CD4-positive, alpha-beta T cell treated with Interferon gamma for 1 hour (primary cell): ENCODE measurements around the gene AK8.

Experiments
- DNase-seq: peaks from one replicate; pipeline ENCODE4 v3.0.0-alpha.2; 2020

The AK8 gene

DNA sequence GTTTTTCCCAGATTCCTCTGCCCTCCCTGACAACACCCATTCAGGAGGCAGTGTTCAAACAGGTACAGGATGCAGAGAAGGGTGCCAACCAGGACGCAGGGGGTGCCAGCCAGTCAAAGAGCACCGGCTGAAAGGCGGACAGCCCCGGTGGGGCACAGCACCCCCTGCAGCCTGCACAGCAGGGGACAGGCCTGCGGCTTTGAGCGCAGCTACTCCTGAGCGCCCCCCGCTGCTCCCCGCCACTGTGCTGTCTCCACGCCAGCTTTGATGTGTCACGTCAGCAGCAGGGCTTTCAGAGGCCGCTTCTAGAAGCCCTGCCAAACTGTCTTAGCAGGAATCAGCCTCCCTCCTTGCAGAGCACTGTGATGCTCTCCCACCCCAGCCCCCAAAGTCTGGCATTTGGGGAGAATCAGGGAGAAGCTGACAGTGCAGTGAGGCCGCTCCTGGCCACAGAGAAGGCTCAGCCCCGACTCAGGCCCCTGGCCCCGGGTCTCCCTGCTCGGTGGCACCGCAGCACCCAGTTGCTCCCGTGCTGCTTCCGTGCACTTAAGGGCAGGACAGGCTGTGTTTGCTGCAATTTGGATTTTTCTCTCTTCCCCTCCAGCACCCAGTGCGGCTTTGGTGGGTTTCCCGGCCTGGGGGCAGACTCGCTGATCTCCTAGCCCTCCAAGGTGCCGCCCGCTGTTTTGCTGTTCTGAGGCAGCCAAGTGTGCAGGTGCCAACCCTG is 20.3 kb downstream of the AK8 start:
- no peak for DNase-seq

DNA sequence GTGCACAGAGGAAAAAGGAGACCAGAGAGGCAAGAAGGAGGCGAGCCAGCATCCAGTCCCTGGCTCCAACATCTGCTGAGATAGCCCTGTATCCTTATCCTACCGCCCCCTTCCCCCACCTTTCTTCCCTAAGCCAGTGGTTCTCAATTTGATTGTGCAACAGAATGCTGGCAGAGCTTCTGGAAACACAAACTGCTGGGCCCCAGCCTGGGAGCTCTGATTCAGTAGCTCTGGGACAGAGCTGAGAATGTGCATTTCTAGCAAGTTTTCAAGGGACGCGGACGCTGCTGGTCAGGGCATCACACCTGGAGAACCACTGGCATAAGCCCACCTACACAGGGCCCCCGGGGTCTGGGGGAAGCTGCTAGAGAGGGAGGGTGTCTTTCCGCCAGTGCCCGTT is 21.1 kb downstream of the AK8 start:
- DNase-seq = no peak

DNA sequence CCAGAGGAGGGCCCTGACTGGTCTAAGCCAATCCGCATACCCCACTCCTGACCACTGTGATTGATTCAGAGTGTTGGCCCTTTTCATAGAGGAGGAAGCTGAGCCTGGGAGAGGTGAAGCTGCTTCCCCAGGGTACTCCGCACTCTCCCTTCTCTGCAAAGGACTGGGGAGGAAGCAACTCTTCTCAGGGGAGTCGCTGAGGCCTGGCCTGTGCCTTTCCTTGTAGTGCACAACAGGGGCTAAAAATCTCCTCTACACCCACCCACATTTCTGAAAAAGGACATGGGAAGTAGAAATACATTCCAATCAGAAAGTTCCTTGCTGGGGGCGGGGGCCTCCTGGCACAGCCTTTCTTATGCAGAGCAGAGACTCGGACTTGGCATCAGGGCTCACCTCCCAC is 22.2 kb downstream of the AK8 start:
- DNase-seq = no peak

DNA sequence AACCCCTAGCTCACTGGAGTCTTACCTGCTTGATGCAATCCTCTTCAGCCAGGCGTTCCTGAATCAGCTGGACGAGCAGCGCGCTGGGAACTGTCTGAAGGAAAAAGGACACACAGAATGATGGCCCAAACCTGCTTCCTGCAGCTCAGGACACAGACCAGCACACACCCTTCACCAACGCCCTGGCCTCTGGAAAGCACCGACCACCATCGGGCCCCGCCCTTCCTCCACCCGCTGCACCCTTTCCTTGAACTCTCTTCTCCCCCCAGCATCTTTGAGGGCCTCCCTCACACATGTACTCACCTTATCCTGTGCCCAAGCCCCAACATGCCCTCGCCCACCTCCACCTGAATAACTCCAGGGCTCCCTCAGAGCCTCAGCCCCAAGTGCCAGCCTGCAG is 23.3 kb downstream of the AK8 start:
- no peak for DNase-seq

DNA sequence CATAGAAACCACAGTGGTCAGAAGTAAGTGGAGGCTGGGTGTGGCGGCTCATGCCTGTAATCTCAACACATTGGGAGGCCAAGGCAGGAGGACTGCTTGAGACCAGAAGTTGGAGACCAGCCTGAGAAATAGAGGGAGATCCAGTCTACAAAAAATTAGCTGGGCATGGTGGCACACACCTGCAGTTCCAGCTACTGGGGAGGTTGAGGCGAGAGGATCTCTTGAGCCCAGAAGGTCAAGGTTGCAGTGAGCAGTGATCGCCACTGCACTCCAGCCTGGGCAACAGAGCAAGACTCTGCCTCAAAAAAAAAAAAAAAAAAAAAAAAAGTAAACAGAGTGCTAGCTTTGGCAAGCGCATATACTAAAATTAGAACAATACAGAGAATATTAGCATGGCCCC is 24.6 kb downstream of the AK8 start:
- DNase-seq = no peak

DNA sequence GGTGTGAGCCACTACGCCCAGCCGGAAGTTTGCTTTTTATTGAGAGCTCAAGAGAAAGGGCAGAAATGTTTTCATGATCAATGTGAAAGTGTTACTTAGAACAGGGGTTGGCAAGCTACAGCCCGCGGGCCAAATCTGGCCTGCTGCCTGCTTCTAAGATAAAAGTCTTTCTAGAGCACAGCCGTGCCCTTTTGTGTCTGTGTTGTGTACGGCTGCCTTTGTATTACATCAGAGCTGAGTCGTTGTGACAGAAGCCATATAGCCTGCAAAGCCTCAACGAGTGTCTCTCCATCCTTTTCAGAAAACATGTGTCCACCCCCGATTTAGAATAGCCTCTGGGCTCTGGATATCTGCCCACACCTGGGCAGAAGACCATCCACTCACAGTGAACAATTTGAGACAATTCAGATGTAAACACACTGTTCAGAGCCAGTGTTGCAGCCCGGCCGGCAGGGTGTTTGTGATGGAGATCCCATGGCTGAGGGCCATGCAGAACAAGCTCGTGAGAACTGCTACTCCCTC is 28.8 kb downstream of the AK8 start:
- DNase-seq = no peak

DNA sequence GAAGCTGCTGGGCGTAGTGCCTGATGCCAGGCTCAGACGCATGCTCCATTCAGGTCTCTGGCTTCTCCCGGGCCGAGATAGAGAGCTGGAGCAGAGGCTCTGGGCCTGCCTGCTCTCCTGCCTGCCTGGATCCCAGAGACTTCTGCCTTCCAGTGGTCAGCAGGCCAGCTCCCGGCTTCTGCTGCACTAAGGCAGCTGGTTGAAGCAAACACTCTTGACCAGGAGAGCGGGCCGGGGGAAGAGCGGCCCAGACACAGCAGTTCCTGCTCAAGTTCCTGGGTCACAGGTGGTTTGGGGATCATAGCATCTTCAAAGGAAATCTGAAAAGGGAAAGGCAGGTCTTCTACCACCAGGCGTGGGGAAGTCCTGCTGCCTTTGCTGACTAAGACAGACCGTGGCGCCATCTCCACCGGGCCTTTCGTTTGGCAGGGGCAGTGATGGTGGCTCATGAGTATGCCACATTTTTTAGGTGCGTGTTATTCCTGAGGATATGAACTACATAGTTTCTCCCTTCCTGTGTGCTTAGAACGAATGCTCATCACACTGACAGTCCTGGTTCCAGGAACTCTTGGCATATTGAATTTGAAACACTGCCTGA is 31.1 kb downstream of the AK8 start:
- no peak for DNase-seq

DNA sequence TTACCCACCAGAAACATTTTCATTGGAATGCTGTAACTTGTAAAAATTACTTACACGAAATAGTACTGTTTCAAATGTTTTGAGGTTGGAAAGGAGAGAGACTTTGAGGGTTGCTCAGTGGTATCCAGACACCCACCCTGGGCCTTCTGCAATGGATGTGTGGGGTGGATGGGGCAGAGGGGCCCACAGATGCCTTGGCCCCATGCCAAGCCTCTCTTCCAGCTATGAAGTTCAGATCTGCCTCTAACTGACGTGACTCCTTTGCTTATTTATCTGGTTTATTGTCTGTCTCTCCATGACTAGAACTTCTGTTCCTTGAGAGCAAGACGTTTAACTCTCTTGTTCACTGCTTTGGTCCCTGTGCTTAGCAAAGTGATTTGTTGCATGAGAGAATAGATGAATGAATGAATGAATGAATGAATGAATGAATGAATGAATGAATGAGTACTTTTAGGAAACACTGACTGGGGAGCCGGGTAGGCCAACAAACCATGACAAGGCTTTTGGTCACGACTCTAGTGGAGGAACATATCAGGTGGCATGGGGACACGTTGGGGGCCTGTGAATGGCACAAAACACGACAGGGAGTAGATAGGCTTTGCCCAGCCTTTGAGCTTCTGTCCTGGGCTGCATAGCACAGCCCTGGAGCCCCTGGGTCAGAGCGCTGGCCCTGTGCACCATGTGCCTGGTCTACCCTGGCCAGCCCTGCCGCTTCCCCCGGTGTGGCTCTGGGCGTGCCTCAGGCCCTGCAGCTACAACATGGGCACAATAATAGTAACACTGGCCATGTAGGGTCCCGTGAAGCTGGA is 31.8 kb downstream of the AK8 start:
- DNase-seq = no peak

DNA sequence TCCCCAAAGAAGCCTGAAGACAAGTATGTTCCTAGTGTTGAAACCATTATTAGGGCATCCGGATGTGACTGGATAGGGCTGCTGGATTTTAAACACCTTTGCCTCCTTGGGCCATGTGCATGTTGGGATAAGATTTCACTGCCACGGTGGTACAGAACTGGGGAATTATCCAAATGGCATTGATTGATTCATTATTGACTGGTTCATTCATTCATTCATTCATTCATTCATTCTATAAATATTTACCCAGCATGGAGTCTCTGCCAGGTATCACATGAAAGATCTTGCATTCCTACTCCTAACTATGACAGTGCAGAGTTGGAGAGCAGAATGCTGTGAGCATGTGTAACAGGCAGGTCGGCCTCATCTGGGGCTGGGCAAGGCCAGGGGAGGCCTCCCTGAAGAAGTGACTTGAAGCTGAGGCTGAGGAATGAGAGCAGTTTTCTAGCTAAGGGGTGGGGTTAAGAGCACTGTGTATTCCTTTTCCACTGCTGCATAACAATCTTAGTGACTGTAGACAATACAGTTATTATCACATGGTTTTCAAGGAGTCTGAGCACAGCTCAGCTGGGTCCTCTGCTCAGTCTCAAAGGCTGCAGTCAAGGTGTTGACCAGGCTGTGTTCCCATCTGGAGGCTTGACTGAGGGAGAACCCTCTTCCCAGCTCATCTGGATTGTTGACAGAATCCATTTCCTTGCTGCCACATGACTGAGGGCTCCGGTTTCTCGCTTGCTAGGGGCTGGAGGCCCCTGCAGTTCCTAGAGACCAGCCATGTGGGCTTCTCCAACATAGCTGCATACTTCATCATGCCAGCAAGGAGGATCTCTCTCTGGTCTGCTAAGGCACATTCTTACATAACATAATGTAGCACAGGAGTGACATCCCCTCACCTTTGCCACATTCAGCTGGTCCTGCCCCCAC is 35.7 kb downstream of the AK8 start:
- no peak for DNase-seq

DNA sequence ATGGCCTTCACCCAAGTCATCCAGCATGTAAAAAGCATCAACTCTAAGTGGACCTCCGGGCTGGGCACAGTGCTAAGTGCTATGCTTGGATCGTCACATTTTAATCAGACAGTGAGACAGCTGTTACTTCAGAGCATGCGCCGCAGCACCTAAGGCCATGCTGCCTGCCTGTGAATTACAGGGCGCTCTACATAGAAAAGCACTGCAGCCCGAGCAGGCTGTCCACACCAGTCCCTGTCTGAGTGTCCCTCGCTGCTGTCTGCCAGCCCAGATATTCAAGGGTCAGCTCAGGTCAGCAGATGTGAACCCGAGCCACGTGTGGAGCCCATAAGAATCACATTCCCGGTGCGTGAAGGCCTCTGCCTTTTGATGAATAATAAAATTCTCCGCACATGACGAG is 37.1 kb downstream of the AK8 start:
- DNase-seq = no peak

DNA sequence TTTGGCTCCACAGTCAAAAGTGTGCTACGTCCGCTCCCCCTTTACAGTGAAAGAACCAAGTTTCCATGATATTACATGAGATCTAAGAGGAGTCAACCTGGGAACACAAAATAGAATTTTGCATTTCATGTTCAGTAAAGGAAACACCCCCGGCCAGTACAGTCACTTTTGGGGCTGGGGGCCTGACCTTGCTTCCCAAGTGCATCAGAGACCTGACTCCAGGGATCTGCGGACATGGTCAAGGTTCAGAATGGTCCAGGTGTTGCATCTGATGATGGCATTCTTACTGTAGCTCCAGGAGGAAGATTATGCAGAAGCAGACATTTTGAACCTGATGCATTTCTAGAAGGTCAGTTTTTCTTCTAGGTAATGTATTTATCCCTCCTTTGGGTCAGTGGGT is 39.8 kb downstream of the AK8 start:
- no peak for DNase-seq

DNA sequence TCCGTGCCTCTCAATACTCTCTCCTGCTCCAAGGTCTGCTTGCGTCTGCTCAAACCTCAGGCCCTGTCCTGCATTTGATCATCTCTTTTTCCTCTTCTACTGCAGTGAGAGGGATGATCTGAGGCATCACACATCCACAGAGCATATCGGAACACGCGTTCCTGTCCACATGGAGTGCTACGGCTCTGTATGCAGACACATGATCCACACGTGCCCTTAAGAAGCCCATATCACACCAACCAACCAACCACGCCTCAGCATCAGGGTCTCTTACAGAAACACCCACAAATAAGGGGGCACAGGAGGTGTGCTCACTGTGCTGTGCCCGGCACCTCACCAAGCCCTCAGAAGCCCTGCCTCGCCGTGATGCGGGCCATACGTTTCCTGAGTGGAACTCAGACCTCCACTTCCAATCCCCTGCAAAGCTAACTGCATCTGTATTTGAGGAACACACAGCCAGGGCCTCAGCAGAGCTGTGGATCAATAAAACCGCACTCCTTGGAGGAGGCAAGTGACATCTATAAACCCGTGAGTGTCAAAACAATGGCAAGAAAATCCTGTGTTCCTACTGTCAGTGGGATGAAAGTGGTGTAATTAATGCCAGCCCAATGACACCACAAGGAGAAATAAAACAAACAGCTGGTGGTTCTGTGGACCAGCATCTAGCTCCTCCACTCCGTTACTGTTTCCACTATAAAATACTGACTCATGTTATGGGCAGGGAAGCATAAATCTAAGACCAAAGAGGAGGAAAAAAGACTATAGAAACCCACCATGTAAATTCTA is 40.4 kb downstream of the AK8 start:
- no peak for DNase-seq

DNA sequence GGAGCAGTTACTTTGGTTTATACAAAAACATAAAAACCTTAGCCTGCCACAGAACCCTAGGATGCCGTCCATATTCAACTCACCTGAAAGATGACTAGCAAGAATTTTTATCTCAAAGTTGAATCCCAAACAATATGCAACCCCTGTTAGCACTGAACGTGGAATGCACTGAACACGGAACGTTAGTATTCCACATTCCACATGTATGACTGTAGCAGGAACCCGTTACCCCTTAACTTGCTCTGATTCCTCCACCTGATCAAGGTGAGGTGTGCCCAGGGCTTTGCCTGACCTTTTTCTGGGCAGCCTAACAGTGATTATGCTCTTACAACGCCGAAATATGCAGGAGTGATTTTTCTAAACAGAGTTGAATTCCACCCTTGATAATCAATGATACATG is 43.7 kb downstream of the AK8 start:
- no peak for DNase-seq

DNA sequence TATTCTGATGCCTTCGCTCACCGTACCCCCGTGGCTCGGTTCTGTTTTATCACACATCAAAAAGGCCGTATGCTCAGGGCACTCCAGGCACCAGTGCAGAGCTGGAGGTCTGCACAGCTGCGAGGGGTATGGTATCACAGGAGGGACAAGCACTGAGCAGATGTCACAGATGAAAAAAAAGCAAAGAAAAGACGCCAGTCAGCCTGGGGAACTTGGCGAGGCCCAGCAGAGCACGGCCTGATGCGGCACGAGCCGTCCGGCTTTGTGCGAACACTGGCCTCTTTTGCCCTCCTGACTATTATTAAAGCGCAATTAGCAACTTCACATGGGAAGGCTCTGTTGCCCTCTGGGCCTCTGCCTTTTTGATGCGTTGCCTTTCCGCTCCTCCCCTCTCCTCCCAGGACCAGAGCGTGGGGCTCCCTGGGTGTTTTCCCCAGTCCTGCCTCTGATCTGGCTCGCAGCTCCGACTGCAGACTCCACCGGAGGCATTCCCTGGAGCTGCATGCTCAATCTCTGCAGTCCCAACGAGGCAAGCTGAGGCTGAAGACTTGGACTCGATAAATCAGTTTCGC is 44.4 kb downstream of the AK8 start:
- no peak for DNase-seq

DNA sequence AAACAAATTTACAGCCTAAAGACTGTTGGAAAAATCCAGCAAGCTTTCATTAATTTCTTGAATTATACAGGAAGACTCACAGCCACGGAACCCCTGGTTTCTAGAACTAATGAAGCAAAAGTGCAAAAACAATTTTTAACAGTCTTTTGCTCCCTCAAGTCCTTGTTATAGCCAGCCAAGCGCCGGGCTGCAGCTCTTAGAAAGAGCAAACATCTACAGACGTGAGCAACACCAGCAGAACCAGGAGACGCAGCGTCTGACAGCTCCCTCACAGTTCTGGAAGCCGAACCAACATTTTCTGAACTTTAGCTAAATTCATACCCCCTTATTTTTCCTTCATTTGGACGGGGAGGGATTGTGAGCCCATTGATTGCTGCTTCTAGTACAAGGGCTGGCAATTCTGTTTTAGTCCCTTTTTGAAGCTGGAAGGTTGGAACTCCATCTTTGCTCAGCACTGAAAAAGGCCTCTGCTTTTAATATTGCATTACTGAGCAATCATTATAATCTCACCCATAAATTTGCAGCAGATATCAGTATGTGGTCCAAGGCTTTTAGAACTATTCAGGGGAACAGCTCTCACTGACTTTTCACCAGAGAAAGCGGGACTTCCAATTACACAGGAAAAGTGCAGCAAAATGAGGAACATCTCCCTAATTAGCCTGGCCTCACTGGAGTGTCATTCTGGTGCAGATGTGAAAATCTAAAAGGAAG is 45.8 kb downstream of the AK8 start:
- no peak for DNase-seq

DNA sequence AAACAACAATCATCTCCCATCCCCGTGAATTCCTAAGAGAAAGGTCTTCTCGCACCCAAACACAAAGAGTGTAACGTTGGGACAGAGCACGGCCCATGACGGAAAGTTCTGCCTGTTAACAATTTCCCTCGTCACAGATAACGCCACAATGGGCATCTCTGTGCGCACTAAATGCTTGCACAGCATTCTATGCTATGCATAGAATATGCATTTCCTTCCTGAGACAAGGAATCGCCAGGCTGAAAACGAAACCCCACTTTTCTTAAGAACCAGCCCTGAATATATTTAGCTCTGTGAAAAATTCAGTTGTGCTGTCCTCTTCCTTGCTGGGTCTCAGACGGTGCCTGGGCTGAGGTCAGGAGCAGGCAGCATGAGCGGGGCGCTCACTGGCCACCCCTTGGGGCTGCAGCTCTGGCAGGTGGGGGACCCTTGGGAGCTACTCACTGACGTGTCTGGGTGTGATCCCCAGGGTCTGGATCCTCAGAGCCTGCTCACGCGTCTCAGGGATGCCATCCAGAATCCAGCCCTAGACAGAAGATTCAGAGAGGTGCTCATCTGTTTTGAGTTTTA is 49.8 kb downstream of the AK8 start:
- DNase-seq = no peak

DNA sequence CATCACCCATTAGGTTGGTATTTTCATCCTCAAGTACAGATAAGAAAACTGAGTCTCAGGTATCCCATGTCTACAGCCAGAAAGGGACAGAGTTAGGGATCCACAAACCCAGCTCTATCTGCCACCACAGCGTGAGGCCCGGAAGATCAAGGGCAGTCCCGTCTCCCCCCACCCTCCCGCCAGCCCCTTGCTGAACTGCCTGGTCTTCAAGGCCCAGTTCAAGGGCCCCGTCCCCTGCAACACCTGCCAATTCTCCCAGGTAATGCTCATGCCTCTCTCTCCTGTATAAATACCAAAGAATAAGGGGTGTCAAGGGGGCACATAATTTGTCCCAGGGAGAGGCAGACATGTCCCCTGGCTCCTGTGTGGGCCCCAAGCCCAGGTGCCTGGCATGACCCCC is 50.7 kb downstream of the AK8 start:
- DNase-seq = no peak

DNA sequence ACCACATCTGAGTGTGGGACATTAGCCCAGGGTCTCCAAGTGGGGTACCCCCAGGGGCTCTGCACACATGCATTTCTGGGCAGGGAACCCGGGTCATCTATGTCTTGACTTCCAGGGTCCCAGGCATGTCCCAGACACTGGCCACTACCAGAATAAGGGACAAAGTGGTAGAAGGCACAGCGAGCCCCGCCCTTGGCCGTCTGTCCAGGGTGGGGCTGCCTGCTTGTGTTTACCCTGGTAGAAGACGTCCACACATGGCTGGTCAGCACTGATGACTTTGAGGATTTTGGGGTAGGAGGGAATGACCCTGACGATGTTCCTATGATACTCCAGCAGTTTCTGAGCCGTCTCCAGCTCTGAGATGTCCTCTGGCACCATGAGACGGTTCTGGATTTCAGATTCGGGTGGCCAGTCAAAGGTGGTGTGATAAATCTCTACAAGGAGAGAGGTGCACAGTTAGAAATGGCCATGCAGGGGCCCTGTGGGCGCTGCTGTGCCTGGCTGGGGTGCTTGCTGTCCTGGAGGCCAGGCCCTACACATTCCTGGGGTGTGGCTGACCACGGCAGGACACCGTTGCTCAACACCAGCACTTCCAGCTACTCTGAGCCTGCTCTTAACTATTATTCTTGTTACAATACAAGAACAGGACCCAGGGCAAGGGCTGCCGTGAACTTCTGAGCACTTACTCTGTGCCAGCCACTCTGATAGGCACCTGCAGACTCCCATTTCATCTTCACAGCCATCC is 51.3 kb downstream of the AK8 start:
- DNase-seq = no peak

DNA sequence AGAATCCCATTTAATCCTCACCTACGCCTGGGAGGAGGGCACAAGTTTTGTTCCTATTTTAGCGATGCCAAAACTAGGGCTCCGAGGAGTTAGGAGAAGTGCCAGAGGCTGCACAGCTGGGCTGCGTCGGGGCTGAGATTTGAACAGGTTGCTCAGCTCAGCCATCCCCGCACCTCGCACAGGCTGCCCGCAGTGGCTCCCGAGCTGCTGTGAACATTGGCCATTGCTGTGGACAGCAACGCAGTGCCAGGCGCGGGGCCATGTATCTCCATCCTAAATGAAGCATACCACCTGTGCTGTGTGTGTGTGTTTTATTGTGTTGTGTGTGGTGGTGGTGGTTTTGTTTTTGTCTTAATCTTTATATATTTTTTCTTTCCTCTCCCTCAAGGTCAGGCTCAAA is 52.0 kb downstream of the AK8 start:
- no peak for DNase-seq

DNA sequence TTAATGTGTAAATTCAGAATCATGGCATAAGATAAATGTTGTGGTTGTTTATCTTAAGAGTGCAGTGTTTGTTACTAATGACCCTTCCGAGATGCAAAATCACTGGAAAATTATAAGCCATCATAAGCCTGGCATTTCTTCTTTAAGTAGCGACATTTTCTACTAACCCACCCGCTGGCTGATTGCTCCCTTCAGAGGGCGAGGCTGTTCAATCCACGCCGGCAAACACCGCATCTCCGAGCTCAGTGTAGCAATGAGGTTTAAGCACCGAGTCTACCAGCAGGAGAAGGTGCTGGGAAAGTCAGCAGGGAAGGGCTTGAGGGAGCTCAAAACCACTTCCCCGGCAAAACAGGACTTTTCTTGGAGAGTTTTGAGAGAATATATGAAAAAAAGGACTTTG is 52.7 kb downstream of the AK8 start:
- no peak for DNase-seq
